HG02610 (cell line): ENCODE data around the gene SYVN1.

ENCODE experiments used
- ATAC-seq: cut with Tn5 transposase; IDR thresholded peaks from one replicate; pipeline ENCODE4 v1.9.1; 2021; ENCODE audit warnings: mild to moderate bottlenecking, moderate library complexity; ENCODE audit not compliant: unreplicated experiment

The SYVN1 gene

GRCh38 chr11:65095974-65096806, 38.1 kb downstream of the SYVN1 start, which contains the start of gene VPS51:
VPS51 (plus strand) TSS chr11:65096214; CDS start chr11:65096251, 37 bp downstream.
- peak; percentile 71 for ATAC-seq

GRCh38 chr11:65095427-65095826, 38.9 kb downstream of the SYVN1 start:
- ATAC-seq: no peak

GRCh38 chr11:65090628-65091027, 43.7 kb downstream of the SYVN1 start:
- no peak for ATAC-seq

GRCh38 chr11:65089621-65090020, 44.7 kb downstream of the SYVN1 start:
- ATAC-seq: no peak

- ATAC-seq: no peak
These were observed 46.5 kb downstream of the SYVN1 start for GRCh38 chr11:65087827-65088226.

- ATAC-seq: no peak
These were observed 47.1 kb downstream of the SYVN1 start for GRCh38 chr11:65087216-65087615.

GRCh38 chr11:65086809-65087208, 47.5 kb downstream of the SYVN1 start:
- ATAC-seq: no peak

GRCh38 chr11:65085446-65085845, 48.9 kb downstream of the SYVN1 start:
- ATAC-seq: no peak

- ATAC-seq: no peak
These were observed 49.5 kb downstream of the SYVN1 start for GRCh38 chr11:65084598-65085375.

- ATAC-seq: peak; percentile 71
These were observed 50.3 kb downstream of the SYVN1 start, which contains the start of the genes CDCA5 and ZFPL1 for GRCh38 chr11:65083834-65084597. CDCA5 (minus strand) TSS chr11:65084040; CDS start chr11:65083978, 62 bp downstream. ZFPL1 (plus strand) TSS chr11:65084222; CDS start chr11:65084699, 477 bp downstream.

GRCh38 chr11:65083134-65083833, 51.0 kb downstream of the SYVN1 start:
- ATAC-seq: peak; percentile 9

GRCh38 chr11:65078786-65079342, 55.5 kb downstream of the SYVN1 start:
- no peak for ATAC-seq

- no peak for ATAC-seq
These were observed 56.2 kb downstream of the SYVN1 start for GRCh38 chr11:65078151-65078550.

GRCh38 chr11:65077451-65077850, 56.9 kb downstream of the SYVN1 start:
- no peak for ATAC-seq
